Measurements from ENCODE around the gene PI4KA. TPM values are rescaled to one million over a fixed set of nuclear protein-coding genes. Genes with fewer than 3 reads are reported as not detected.
A peak's percentile ranks its signal among the peaks of the same experiment; 100 is the strongest.

Gene PI4KA
- total and polyA plus RNA-seq, 10 donors, result 29.8 to 143 (median 108) TPM

- H3K27ac ChIP-seq, result no peak overlapping the region
- WGBS, 5 donors, result 92 to 99% (median 98%) methylated on average over 3 of the region's 3 CpGs
- no peaks in the 10 kb centered on the region for H3K9me3 ChIP-seq
- DNase-seq, result no peak
- intact Hi-C loops (cut with DNase I; ENCODE audit: low total_unique reads), result no loop called here
- H3K27me3 ChIP-seq (replicated peaks in 1 of 7), result no peaks in the 10 kb centered on the region
- H3K36me3 ChIP-seq, result peaks cover 0 to 99% (median 56%) of the 10 kb centered on the region in 6 donors
- H3K4me1 ChIP-seq, result peaks cover 0 to 5% (median 0%) of the 10 kb centered on the region in 6 donors
- TF ChIP-seq CTCF (IDR thresholded peaks at IDR 0.05 in 8 of 11, conservative IDR thresholded peaks at IDR 0.05 in 3 of 11), result no peak
- TF ChIP-seq POLR2AphosphoS5 (IDR thresholded peaks at IDR 0.05), result no peak
- TF ChIP-seq POLR2A (IDR thresholded peaks at IDR 0.05), result no peak
- H3K4me3 ChIP-seq, result no peak overlapping the region
Measured at GRCh38 chr22:20877715-20878114, 19.1 kb upstream of the PI4KA start.

GRCh38 chr22:20875296-20875695 is 16.7 kb upstream of the PI4KA start:
- no peak for DNase-seq
- Histone ChIP-seq H3K4me1 (peaks cover 0 to 5% (median 0%) of the 10 kb centered on the region in 6 donors), H3K4me3 (no peak overlapping the region), H3K36me3 (peaks cover 0 to 99% (median 53%) of the 10 kb centered on the region in 6 donors), H3K9me3 (no peaks in the 10 kb centered on the region), H3K27ac (no peak overlapping the region), H3K27me3 (replicated peaks in 1 of 7) (no peaks in the 10 kb centered on the region)
- TF ChIP-seq POLR2AphosphoS5 (IDR thresholded peaks at IDR 0.05), result no peak
- TF ChIP-seq POLR2A (IDR thresholded peaks at IDR 0.05), result no peak
- intact Hi-C loops (cut with DNase I; ENCODE audit: low total_unique reads), result no loop called here
- 63 to 85% (median 70%) methylated on average over 1 of the region's 1 CpG for WGBS, 5 donors

- no peak for DNase-seq
- WGBS, 5 donors, result 93 to 97% (median 95%) methylated on average over 3 of the region's 3 CpGs
- H3K27me3 ChIP-seq (replicated peaks in 1 of 7), result no peaks in the 10 kb centered on the region
- peaks cover 0 to 97% (median 55%) of the 10 kb centered on the region in 6 donors for H3K36me3 ChIP-seq
- peaks cover under 1 to 18% (median 6%) of the 10 kb centered on the region in 6 donors for H3K4me1 ChIP-seq
- intact Hi-C loops (cut with DNase I; ENCODE audit: low total_unique reads), result no loop called here
- no peak overlapping the region for H3K27ac ChIP-seq
- TF ChIP-seq POLR2A (IDR thresholded peaks at IDR 0.05) (no peak), CTCF (IDR thresholded peaks at IDR 0.05 in 8 of 11, conservative IDR thresholded peaks at IDR 0.05 in 3 of 11) (no peak)
- no peak overlapping the region for H3K4me3 ChIP-seq
- no peaks in the 10 kb centered on the region for H3K9me3 ChIP-seq
Measured at GRCh38 chr22:20873214-20873613, 14.6 kb upstream of the PI4KA start.

- Histone ChIP-seq H3K4me3 (no peak overlapping the region), H3K9me3 (no peaks in the 10 kb centered on the region), H3K27ac (peak overlapping the region in 6 of 8 donors; percentile 62 to 86 (median 84)), H3K27me3 (replicated peaks in 1 of 7) (no peaks in the 10 kb centered on the region), H3K36me3 (peaks cover 0 to 94% (median 30%) of the 10 kb centered on the region in 6 donors), H3K4me1 (peaks cover 16 to 52% (median 42%) of the 10 kb centered on the region in 6 donors)
- intact Hi-C loops (cut with DNase I; ENCODE audit: low total_unique reads), result no loop called here
- TF ChIP-seq POLR2AphosphoS5 (IDR thresholded peaks at IDR 0.05) (no peak), CTCF (IDR thresholded peaks at IDR 0.05 in 8 of 11, conservative IDR thresholded peaks at IDR 0.05 in 3 of 11) (no peak), POLR2A (IDR thresholded peaks at IDR 0.05) (no peak)
- WGBS, 5 donors, result 95 to 100% (median 98%) methylated on average over 2 of the region's 2 CpGs
- DNase-seq, result no peak
Measured at GRCh38 chr22:20869234-20869633, 10.6 kb upstream of the PI4KA start.

All from spleen (tissue), 11 donors.